ENCODE measurements around the gene THEM5.

The THEM5 gene

GRCh38 chr1:151801846-151802245 is 51.7 kb downstream of the THEM5 start:
- Histone ChIP-seq H3K9me3 (ENCODE audit: low read depth, low read length) (no peaks in the 10 kb centered on the region), H3K36me3 (ENCODE audit: insufficient read depth, low read length) (no peaks in the 10 kb centered on the region), H3K27ac (no peak overlapping the region), H3K9ac (ENCODE audit: insufficient read length) (no peak overlapping the region), H3K4me3 (no peak overlapping the region)
- no peak for DNase-seq (ENCODE audit: low read depth, low spot score)
- TF ChIP-seq EZH2 (IDR thresholded peaks at IDR 0.05) (no peak), POLR2AphosphoS5 (IDR thresholded peaks at IDR 0.05; ENCODE audit: borderline replicate concordance, low read depth, low read length) (no peak), FOXP2 (optimal IDR thresholded peaks at IDR 0.05; ENCODE audit: control extremely low read depth, extremely low read length, insufficient read depth) (no peak)

- no peak overlapping the region for H3K4me3 ChIP-seq
- H3K9me3 ChIP-seq (ENCODE audit: low read depth, low read length): no peaks in the 10 kb centered on the region
- no peaks in the 10 kb centered on the region for H3K36me3 ChIP-seq (ENCODE audit: insufficient read depth, low read length)
- DNase-seq (ENCODE audit: low read depth, low spot score): no peak
- TF ChIP-seq EZH2 (IDR thresholded peaks at IDR 0.05) (no peak), POLR2AphosphoS5 (IDR thresholded peaks at IDR 0.05; ENCODE audit: borderline replicate concordance, low read depth, low read length) (no peak), FOXP2 (optimal IDR thresholded peaks at IDR 0.05; ENCODE audit: control extremely low read depth, extremely low read length, insufficient read depth) (no peak)
- no peak overlapping the region for H3K9ac ChIP-seq (ENCODE audit: insufficient read length)
- no peak overlapping the region for H3K27ac ChIP-seq
Observed at GRCh38 chr1:151801310-151801820, 52.1 kb downstream of the THEM5 start.

- H3K4me3 ChIP-seq: no peak overlapping the region
Observed at GRCh38 chr1:151800830-151801229, 52.7 kb downstream of the THEM5 start.

GRCh38 chr1:151799179-151800022 is 54.1 kb downstream of the THEM5 start:
- Histone ChIP-seq H3K9ac (ENCODE audit: insufficient read length) (no peak overlapping the region), H3K4me3 (no peak overlapping the region), H3K27ac (no peak overlapping the region), H3K36me3 (ENCODE audit: insufficient read depth, low read length) (no peaks in the 10 kb centered on the region), H3K9me3 (ENCODE audit: low read depth, low read length) (no peaks in the 10 kb centered on the region)
- TF ChIP-seq POLR2AphosphoS5 (IDR thresholded peaks at IDR 0.05; ENCODE audit: borderline replicate concordance, low read depth, low read length) (no peak), FOXP2 (optimal IDR thresholded peaks at IDR 0.05; ENCODE audit: control extremely low read depth, extremely low read length, insufficient read depth) (no peak), EZH2 (IDR thresholded peaks at IDR 0.05) (no peak)
- DNase-seq (ENCODE audit: low read depth, low spot score): no peak

More at GRCh38 chr1:151800830-151801229, 52.7 kb downstream of the THEM5 start:
- Histone ChIP-seq H3K9ac (ENCODE audit: insufficient read length) (no peak overlapping the region), H3K27ac (no peak overlapping the region), H3K9me3 (ENCODE audit: low read depth, low read length) (no peaks in the 10 kb centered on the region), H3K36me3 (ENCODE audit: insufficient read depth, low read length) (no peaks in the 10 kb centered on the region)
- TF ChIP-seq EZH2 (IDR thresholded peaks at IDR 0.05) (no peak), FOXP2 (optimal IDR thresholded peaks at IDR 0.05; ENCODE audit: control extremely low read depth, extremely low read length, insufficient read depth) (no peak), POLR2AphosphoS5 (IDR thresholded peaks at IDR 0.05; ENCODE audit: borderline replicate concordance, low read depth, low read length) (no peak)
- DNase-seq (ENCODE audit: low read depth, low spot score): no peak

GRCh38 chr1:151798571-151798970 is 54.9 kb downstream of the THEM5 start:
- TF ChIP-seq POLR2AphosphoS5 (IDR thresholded peaks at IDR 0.05; ENCODE audit: borderline replicate concordance, low read depth, low read length): no peak
- no peak for TF ChIP-seq EZH2 (IDR thresholded peaks at IDR 0.05)
- TF ChIP-seq FOXP2 (optimal IDR thresholded peaks at IDR 0.05; ENCODE audit: control extremely low read depth, extremely low read length, insufficient read depth): no peak
- no peak for DNase-seq (ENCODE audit: low read depth, low spot score)
- no peak overlapping the region for H3K27ac ChIP-seq
- no peak overlapping the region for H3K9ac ChIP-seq (ENCODE audit: insufficient read length)
- no peak overlapping the region for H3K4me3 ChIP-seq
- no peaks in the 10 kb centered on the region for H3K9me3 ChIP-seq (ENCODE audit: low read depth, low read length)
- no peaks in the 10 kb centered on the region for H3K36me3 ChIP-seq (ENCODE audit: insufficient read depth, low read length)
